Hematopoietic multipotent progenitor cell treated with erythropoietin and hydrocortisone succinate and interleukin-3 and kit ligand, for 15 days (in vitro differentiated cells): ENCODE data around the gene OSBPL7.

Experiments used
- DNase-seq: peaks from one replicate; pipeline ENCODE4 v3.0.0-alpha.2; 2015; ENCODE audit warnings: low spot score

The OSBPL7 gene

DNA sequence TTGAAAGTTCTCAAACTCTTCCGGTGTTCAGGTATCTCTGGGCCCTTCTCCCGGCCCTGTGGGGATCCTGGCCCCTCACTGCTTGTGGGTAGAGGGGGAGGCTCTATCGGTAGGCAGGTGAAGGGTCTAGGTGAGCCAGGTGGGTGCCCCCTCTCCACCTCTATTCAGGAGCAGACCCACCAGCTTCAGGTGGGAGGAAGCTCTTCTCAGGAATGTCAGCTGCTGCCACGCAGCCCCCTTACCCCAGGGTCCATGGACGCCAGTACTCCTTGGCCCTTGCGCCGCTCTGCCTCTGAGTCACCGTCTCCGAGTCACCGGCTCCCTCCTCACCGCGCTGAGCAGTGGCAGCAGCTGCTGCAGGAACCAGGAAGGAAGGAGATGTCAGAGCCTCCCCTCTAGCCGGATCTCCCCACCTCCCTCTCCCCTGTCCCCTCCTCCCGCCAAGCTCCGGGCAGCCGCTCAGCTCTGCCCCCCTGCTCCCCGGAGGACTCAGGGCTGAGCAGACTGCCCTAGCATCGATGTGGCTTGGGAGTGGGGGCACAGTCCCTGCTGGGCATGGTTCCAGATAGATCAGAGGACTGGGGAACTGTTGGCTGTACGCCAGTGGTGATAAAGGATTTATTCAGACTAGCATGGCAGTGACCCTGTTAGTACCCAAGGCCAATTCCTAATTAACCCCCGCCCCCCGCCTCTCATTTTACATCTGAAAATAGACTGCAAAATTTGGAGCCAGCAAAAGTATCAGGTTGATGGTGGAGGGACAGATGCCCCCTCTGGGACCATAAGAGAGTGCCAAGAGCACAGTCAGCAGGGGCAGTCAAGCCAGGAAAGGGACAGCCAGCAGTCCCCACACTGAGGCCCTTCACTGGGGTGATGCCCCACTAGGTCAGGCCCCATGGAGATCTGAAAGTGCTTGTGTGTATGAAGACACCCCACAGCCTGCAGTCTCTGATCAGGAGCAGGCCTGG lies at the start of gene OSBPL7:
OSBPL7 (minus strand) TSS at position 371 of the 968 bp plus-strand sequence. CDS start 1,516 bp downstream, outside the sequence.
- no peak for DNase-seq

DNA sequence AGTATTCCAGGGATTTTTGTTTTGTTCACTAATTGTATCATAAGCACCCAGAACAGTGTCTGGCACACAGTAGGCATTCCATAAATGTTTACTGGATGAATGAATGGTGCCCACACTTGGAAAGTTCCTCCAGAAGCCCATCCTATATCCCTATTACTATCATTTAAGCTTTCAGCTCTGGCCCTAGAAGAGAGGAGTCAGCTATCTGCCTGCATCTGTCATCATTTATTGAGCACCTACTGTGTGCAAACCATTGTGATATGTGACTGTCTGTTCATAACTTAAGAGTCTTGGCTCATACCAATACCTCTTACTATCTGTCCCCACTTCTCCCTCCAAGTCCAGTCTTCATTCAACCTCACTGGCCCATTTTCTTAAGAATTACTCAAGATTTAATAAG lies 49.5 kb upstream of the OSBPL7 start:
- DNase-seq, result no peak

DNA sequence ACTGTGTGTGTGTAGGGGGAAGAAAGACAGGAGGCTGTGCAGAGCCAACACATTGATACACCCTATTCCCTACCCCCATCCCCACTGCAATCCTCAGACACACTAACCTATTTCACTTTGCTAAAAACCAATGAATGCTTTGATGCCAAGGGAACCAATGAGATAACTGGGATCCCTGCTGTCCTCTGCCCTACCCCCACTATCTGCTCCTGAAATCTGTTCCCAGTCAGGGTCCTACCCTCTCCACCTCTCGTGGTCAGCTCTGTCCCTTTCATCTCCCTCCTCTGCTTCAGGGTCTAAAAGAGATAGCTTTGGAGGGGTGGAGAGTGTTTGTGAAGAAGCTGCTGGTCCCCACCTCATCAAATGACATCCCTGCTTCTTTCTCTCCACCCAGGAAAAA lies 48.5 kb upstream of the OSBPL7 start:
- no peak for DNase-seq

DNA sequence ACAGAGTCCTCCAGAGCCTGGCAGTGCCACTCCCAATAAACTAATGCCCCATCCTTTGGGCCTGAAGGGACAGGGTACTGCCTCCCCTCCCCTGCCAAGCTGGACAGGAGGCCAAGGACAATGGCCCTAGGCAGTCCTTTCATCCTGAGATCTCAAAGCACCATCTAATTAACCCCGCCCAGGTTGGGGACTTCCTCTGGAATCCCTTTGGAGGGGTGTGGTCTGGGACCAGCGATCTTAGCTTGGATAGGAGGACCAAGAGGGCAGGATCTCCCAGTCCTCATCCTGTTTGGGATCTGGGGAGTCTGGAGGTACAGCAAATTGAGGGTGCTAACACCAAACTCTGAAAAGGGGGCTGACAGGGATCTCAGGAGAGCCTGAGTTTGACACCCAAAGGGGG lies 47.5 kb upstream of the OSBPL7 start:
- DNase-seq, result no peak

GRCh38 chr17:47867813-47868533 lies 46.4 kb upstream of the OSBPL7 start:
- DNase-seq, result no peak

GRCh38 chr17:47866941-47867340 lies 45.3 kb upstream of the OSBPL7 start:
- DNase-seq, result no peak

- DNase-seq, result no peak
Measured at GRCh38 chr17:47864791-47865216, 43.2 kb upstream of the OSBPL7 start.

GRCh38 chr17:47862621-47863440 lies 41.2 kb upstream of the OSBPL7 start:
- no peak for DNase-seq

GRCh38 chr17:47860386-47860785 lies 38.8 kb upstream of the OSBPL7 start:
- no peak for DNase-seq

- DNase-seq, result no peak
Measured at GRCh38 chr17:47857551-47858455, 36.2 kb upstream of the OSBPL7 start.

- no peak for DNase-seq
Measured at GRCh38 chr17:47856830-47857229, 35.2 kb upstream of the OSBPL7 start.

GRCh38 chr17:47855737-47856136 lies 34.1 kb upstream of the OSBPL7 start:
- no peak for DNase-seq

- DNase-seq, result no peak
Measured at GRCh38 chr17:47853616-47854015, 32.0 kb upstream of the OSBPL7 start.

- DNase-seq, result no peak
Measured at GRCh38 chr17:47852113-47852949, 30.7 kb upstream of the OSBPL7 start.

GRCh38 chr17:47851764-47852112 lies 30.1 kb upstream of the OSBPL7 start:
- no peak for DNase-seq

DNA sequence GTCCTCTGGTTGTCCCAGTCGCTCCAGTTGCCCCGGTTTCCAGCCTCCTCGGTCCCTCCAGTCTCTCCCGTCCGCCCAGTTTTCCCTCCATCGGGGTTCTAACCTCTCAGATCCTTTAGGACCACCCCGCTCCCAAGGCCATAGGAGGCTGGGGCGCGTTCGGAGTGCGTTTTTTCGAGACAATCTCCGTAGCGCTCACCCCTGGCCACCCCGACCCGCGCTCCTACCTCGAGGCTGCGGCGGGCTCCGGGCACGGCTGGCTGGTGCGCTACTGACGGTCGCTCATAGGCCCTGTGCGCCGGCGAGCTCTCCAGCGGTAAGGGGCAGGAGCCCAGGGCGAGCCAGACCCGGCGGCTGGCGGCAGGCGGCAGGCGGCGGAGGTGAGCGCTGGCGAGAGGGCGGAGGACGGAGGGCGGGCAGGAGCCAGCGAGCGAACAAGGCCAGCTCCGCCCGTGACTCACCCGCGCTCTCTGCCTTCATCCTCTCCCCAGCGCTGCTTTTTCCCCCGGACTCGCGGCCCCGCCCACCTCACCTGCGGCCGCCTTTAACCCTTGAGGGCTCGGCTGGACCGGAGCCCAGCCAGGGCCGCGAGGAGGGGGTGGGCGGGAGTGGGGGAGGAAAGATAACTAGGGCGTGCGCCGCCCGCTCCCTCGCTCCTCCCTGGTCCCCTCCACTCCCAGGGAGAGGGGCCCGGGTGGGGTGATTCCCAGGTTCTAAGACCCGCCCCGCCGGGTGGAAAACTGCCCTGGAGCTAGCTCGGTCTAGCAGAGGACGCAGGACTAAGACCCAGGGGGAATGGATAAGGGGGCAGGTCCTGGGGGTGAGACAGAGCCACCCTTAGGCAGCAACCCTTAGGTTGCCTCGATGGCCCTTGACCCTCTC lies 29.3 kb upstream of the OSBPL7 start, which contains the start of gene SP6:
SP6 (minus strand) TSS at position 472 of the 882 bp plus-strand sequence. CDS start 2,734 bp downstream, outside the sequence.
- no peak for DNase-seq

- no peak for DNase-seq
Measured at GRCh38 chr17:47850373-47850691, 28.7 kb upstream of the OSBPL7 start.

- DNase-seq, result no peak
Measured at GRCh38 chr17:47848198-47848513, 26.6 kb upstream of the OSBPL7 start.
